ENCODE results near the gene LPP.

LPP gene

DNA sequence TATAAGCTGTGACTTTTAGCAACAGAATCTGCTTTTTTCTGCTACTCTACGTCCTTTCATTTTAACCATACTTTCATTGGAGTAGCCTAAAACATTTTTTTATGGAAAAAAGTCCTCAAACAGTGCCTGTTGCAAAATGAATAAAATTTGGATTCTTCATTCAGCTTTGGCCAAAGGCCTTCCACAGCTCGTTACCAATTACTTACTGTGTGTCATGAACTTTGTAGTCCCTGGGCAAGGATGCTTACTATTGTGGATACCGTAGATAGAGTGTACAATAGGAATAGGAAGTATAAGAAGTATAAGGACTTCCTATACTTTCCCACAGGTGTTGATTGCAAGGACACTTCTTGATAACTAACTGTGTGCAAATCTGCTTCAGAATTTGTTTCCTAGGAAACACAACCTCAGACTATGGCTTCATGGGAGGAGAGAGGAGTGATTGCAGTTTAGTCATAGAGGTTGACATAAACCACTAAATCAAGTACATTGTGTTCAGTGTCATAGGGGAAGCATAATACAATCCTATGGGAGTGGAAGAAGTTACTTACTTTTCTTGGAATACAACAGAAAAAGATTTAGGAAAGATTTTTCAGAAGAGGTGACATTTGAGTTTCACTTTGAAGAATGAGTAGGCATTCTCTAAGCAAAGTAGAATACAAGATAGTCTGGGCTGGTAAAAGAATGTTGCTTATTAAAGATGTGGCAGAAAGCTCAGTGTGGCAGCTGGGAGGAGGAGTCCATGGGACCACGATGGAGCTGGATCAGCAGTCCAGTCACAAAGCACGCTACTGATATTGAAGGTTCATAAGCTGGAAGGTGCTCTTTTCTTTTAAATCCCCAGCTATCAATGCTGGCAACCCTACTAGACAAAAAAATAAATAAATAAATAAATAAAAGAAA lies 708.1 kb downstream of the LPP start:
- Histone ChIP-seq H3K79me2 (ENCODE audit: control insufficient read depth, insufficient read depth, low read length) (no peaks in the 10 kb centered on the region), H3K4me1 (ENCODE audit: control insufficient read depth, low read depth, low read length) (no peaks in the 10 kb centered on the region), H3K79me1 (ENCODE audit: low read length) (no peaks in the 10 kb centered on the region), H3K36me3 (ENCODE audit: control insufficient read depth, insufficient read depth, low read length) (no peaks in the 10 kb centered on the region), H2BK120ac (ENCODE audit: low read depth, low read length) (no peak overlapping the region), H3K4me2 (ENCODE audit: low read length) (no peak overlapping the region), H3K27me3 (ENCODE audit: insufficient read depth, low read length, poor library complexity) (no peaks in the 10 kb centered on the region), H2AK5ac (ENCODE audit: low read length) (no peak overlapping the region), H3K4ac (ENCODE audit: low read depth, low read length) (no peak overlapping the region), H3K23ac (ENCODE audit: low read length) (no peak overlapping the region), H3K9ac (ENCODE audit: low read length) (no peak overlapping the region), H3K56ac (ENCODE audit: low read length) (no peak overlapping the region), H3K18ac (ENCODE audit: low read length) (no peak overlapping the region), H4K5ac (ENCODE audit: low read length) (no peak overlapping the region), H3K4me3 (ENCODE audit: low read length) (no peak overlapping the region), H2BK5ac (ENCODE audit: low read length) (no peak overlapping the region), H4K8ac (ENCODE audit: low read depth, low read length) (no peak overlapping the region), H2BK15ac (replicated peaks; ENCODE audit: low read depth) (no peak overlapping the region), H3K27ac (ENCODE audit: low read depth, low read length) (no peak overlapping the region)
- no CpG with 5 or more reads among the region's 5 CpGs for WGBS (ENCODE audit: extremely low coverage, insufficient coverage, low lambda C conversion rate)
- no peak for DNase-seq

DNA sequence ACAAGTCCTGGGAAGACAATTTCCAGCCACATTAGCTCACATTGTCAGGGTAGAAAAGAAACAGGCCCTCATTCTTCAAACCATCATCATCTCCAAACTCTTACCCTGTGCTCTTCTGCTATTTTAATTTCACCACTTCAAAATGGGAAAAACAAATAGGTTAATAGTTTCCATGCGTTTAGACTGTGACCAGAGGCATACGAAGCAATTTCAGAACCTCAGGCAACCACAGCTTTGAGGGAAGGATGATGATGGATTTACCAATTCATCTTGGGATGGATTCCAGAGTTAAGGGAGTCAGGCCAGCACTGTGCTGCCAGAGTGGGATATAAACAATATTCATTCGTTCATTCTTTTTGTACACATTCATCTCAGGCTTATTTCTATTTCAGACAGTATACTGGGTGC lies 710.0 kb downstream of the LPP start:
- no CpG with 5 or more reads among the region's 3 CpGs for WGBS (ENCODE audit: extremely low coverage, insufficient coverage, low lambda C conversion rate)
- DNase-seq: no peak

DNA sequence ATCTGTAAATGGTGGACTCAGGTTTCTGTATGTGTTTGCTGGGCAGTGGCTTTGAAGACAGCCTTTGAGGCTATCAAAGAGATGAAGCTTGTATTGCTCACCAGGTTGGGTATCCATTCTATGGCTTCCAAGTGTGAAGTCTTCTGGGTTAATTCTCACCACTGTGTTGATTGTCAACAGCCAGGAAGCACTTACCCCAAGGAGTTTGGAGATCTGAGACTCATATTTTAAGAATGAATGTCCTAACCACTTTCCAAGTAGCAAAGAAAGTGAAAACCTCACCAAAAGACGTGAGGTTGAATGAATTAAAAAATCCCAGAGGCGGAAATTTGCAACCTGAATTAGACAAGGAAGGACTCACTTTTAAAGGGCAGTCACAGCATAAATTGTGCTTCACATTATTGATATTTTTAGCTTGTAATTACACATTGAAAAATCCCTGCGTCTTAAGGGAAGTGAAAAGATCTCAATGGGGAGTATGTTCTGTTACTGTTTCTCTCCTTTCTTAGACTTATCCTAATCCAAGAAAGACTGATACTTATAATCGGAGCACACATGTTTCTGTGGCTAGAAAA lies 713.8 kb downstream of the LPP start:
- no CpG with 5 or more reads among the region's 4 CpGs for WGBS (ENCODE audit: extremely low coverage, insufficient coverage, low lambda C conversion rate)
- Histone ChIP-seq H2BK5ac (ENCODE audit: low read length) (no peak overlapping the region), H2AK5ac (ENCODE audit: low read length) (no peak overlapping the region), H3K4ac (ENCODE audit: low read depth, low read length) (no peak overlapping the region), H3K27ac (ENCODE audit: low read depth, low read length) (no peak overlapping the region), H2BK120ac (ENCODE audit: low read depth, low read length) (no peak overlapping the region), H3K4me3 (ENCODE audit: low read length) (no peak overlapping the region), H3K18ac (ENCODE audit: low read length) (no peak overlapping the region), H4K8ac (ENCODE audit: low read depth, low read length) (no peak overlapping the region), H3K23ac (ENCODE audit: low read length) (no peak overlapping the region), H3K79me2 (ENCODE audit: control insufficient read depth, insufficient read depth, low read length) (no peaks in the 10 kb centered on the region), H4K5ac (ENCODE audit: low read length) (no peak overlapping the region), H3K27me3 (ENCODE audit: insufficient read depth, low read length, poor library complexity) (no peaks in the 10 kb centered on the region), H3K4me1 (ENCODE audit: control insufficient read depth, low read depth, low read length) (no peaks in the 10 kb centered on the region), H3K79me1 (ENCODE audit: low read length) (no peaks in the 10 kb centered on the region), H3K36me3 (ENCODE audit: control insufficient read depth, insufficient read depth, low read length) (no peaks in the 10 kb centered on the region), H3K56ac (ENCODE audit: low read length) (no peak overlapping the region), H3K9ac (ENCODE audit: low read length) (no peak overlapping the region), H3K4me2 (ENCODE audit: low read length) (no peak overlapping the region), H2BK15ac (replicated peaks; ENCODE audit: low read depth) (no peak overlapping the region)
- no peak for DNase-seq

More for the DNA sequence above, 710.0 kb downstream of the LPP start:
- no peak overlapping the region for H4K8ac ChIP-seq (ENCODE audit: low read depth, low read length)
- no peak overlapping the region for H3K23ac ChIP-seq (ENCODE audit: low read length)
- H3K79me2 ChIP-seq (ENCODE audit: control insufficient read depth, insufficient read depth, low read length): no peaks in the 10 kb centered on the region
- H3K18ac ChIP-seq (ENCODE audit: low read length): no peak overlapping the region
- H3K79me1 ChIP-seq (ENCODE audit: low read length): no peaks in the 10 kb centered on the region
- H3K4me3 ChIP-seq (ENCODE audit: low read length): no peak overlapping the region
- no peak overlapping the region for H2BK15ac ChIP-seq (replicated peaks; ENCODE audit: low read depth)
- H2BK5ac ChIP-seq (ENCODE audit: low read length): no peak overlapping the region
- no peaks in the 10 kb centered on the region for H3K36me3 ChIP-seq (ENCODE audit: control insufficient read depth, insufficient read depth, low read length)
- H3K4me2 ChIP-seq (ENCODE audit: low read length): no peak overlapping the region
- H3K4ac ChIP-seq (ENCODE audit: low read depth, low read length): no peak overlapping the region
- no peak overlapping the region for H3K56ac ChIP-seq (ENCODE audit: low read length)
- H3K4me1 ChIP-seq (ENCODE audit: control insufficient read depth, low read depth, low read length): no peaks in the 10 kb centered on the region
- no peak overlapping the region for H3K27ac ChIP-seq (ENCODE audit: low read depth, low read length)
- no peak overlapping the region for H3K9ac ChIP-seq (ENCODE audit: low read length)
- H4K5ac ChIP-seq (ENCODE audit: low read length): no peak overlapping the region
- H2BK120ac ChIP-seq (ENCODE audit: low read depth, low read length): no peak overlapping the region
- H3K27me3 ChIP-seq (ENCODE audit: insufficient read depth, low read length, poor library complexity): no peaks in the 10 kb centered on the region
- H2AK5ac ChIP-seq (ENCODE audit: low read length): no peak overlapping the region

DNA sequence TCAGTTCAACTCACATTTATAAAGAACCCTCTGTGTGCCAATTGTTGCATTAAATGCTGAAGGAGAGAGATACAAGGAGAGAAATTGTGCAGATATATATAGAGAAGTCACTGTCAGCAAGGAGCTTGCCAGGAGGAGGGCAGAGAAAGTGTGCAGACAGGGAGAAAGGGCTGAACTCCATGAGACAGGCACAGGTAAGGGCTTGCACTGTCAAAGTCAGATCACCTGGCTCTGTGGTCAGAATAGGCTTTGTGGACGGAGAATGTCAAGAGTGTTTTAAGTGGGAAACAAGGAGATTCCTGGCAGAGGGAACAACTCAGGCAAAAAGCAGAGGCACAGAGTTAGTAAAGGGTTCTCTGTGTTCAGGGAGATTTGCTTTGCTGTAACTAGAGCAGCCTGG lies 714.8 kb downstream of the LPP start:
- H2BK15ac ChIP-seq (replicated peaks; ENCODE audit: low read depth): no peak overlapping the region
- H3K18ac ChIP-seq (ENCODE audit: low read length): no peak overlapping the region
- no peak overlapping the region for H3K56ac ChIP-seq (ENCODE audit: low read length)
- H3K4ac ChIP-seq (ENCODE audit: low read depth, low read length): no peak overlapping the region
- no peak overlapping the region for H3K27ac ChIP-seq (ENCODE audit: low read depth, low read length)
- H2BK5ac ChIP-seq (ENCODE audit: low read length): no peak overlapping the region
- H3K4me2 ChIP-seq (ENCODE audit: low read length): no peak overlapping the region
- no CpG with 5 or more reads among the region's 1 CpG for WGBS (ENCODE audit: extremely low coverage, insufficient coverage, low lambda C conversion rate)
- H3K4me3 ChIP-seq (ENCODE audit: low read length): no peak overlapping the region
- H2BK120ac ChIP-seq (ENCODE audit: low read depth, low read length): no peak overlapping the region
- no peak overlapping the region for H2AK5ac ChIP-seq (ENCODE audit: low read length)
- H3K27me3 ChIP-seq (ENCODE audit: insufficient read depth, low read length, poor library complexity): no peaks in the 10 kb centered on the region
- H3K9ac ChIP-seq (ENCODE audit: low read length): no peak overlapping the region
- DNase-seq: no peak
- no peak overlapping the region for H4K5ac ChIP-seq (ENCODE audit: low read length)
- no peaks in the 10 kb centered on the region for H3K79me2 ChIP-seq (ENCODE audit: control insufficient read depth, insufficient read depth, low read length)
- no peak overlapping the region for H4K8ac ChIP-seq (ENCODE audit: low read depth, low read length)
- no peaks in the 10 kb centered on the region for H3K4me1 ChIP-seq (ENCODE audit: control insufficient read depth, low read depth, low read length)
- no peaks in the 10 kb centered on the region for H3K79me1 ChIP-seq (ENCODE audit: low read length)
- no peak overlapping the region for H3K23ac ChIP-seq (ENCODE audit: low read length)
- no peaks in the 10 kb centered on the region for H3K36me3 ChIP-seq (ENCODE audit: control insufficient read depth, insufficient read depth, low read length)

DNA sequence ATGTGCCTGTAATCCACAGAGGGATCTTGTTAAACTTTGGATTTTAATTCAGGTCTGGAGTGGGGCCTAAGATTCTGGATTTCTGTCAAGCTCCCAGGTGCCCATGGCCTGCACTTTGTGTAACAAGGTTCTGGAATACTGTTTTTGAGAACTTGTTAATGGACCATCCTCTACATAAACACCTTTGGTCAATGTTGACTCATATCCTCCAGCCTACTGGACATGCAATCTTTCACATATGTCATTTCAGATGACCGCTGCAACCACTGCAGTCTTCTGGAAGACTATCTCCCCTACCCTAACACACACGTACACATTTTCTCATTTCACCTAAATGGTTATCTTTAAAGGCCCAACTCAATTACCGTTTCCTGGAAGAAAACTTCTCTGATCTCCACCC lies 715.7 kb downstream of the LPP start:
- H3K4ac ChIP-seq (ENCODE audit: low read depth, low read length): no peak overlapping the region
- no peak overlapping the region for H3K4me3 ChIP-seq (ENCODE audit: low read length)
- H3K23ac ChIP-seq (ENCODE audit: low read length): no peak overlapping the region
- no peak overlapping the region for H3K4me2 ChIP-seq (ENCODE audit: low read length)
- no peak for DNase-seq
- H3K79me1 ChIP-seq (ENCODE audit: low read length): no peaks in the 10 kb centered on the region
- H2BK5ac ChIP-seq (ENCODE audit: low read length): no peak overlapping the region
- no peak overlapping the region for H2AK5ac ChIP-seq (ENCODE audit: low read length)
- H3K18ac ChIP-seq (ENCODE audit: low read length): no peak overlapping the region
- no peaks in the 10 kb centered on the region for H3K79me2 ChIP-seq (ENCODE audit: control insufficient read depth, insufficient read depth, low read length)
- no peak overlapping the region for H3K56ac ChIP-seq (ENCODE audit: low read length)
- WGBS (ENCODE audit: extremely low coverage, insufficient coverage, low lambda C conversion rate): no CpG with 5 or more reads among the region's 3 CpGs
- no peaks in the 10 kb centered on the region for H3K4me1 ChIP-seq (ENCODE audit: control insufficient read depth, low read depth, low read length)
- no peak overlapping the region for H4K5ac ChIP-seq (ENCODE audit: low read length)
- no peak overlapping the region for H2BK15ac ChIP-seq (replicated peaks; ENCODE audit: low read depth)
- no peak overlapping the region for H3K9ac ChIP-seq (ENCODE audit: low read length)
- H3K27me3 ChIP-seq (ENCODE audit: insufficient read depth, low read length, poor library complexity): no peaks in the 10 kb centered on the region
- no peak overlapping the region for H3K27ac ChIP-seq (ENCODE audit: low read depth, low read length)
- no peaks in the 10 kb centered on the region for H3K36me3 ChIP-seq (ENCODE audit: control insufficient read depth, insufficient read depth, low read length)
- no peak overlapping the region for H2BK120ac ChIP-seq (ENCODE audit: low read depth, low read length)
- no peak overlapping the region for H4K8ac ChIP-seq (ENCODE audit: low read depth, low read length)
